ENCODE results near the gene DIABLO. TPM values are rescaled to one million over a fixed set of nuclear protein-coding genes. Genes with fewer than 3 reads are reported as not detected.

DIABLO gene
- polyA plus RNA-seq, 3 donors from 2014 or later, result 68.0 to 99.2 (median 76.4) TPM

DNA sequence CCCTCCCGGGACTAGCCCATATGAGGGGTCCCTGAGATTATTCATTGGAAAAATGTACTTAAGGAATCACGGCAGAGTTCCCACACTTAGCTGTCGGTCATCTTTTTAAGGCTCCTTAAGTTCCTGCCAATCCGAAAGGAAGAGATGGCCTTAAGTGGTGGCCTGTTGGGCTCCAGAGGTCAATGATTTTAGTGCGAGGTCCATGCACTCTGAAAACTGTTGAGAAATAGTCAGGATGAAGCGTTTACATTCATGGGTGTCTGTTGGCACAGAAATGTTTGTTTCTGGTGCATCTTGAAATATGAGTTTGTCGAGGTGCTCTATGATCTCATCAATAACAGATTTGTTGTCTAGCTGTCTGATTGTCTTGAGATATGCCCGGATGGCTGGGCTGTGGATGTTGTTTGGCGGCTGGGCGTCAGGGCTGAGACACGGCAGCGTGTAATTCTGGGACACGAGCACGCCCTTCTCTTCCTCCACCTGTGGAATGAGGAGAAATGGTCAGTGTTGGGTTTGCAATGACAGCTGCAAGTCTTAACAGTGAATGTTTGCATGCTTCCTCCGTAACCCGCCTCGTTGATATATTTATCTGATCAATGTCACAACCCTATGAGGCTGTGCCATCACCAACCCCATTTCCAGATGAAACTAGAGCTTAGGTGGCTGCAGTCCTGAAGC is 53.5 kb downstream of the DIABLO start:
- peak overlapping the region in 1 of 6 donors; percentile 24 for H3K27ac Mint-ChIP-seq
- H3K4me1 Mint-ChIP-seq, result peaks cover 0 to under 1% of the 10 kb centered on the region in 2 donors
- no peaks in the 10 kb centered on the region for H3K9me3 Mint-ChIP-seq
- no peak for DNase-seq
- H3K27me3 Mint-ChIP-seq (ENCODE audit: low read depth in 3 of 3), result peaks cover 0 to 5% (median 2%) of the 10 kb centered on the region in 3 donors
- peaks cover 0 to 5% (median 0%) of the 10 kb centered on the region in 3 donors for H3K36me3 Mint-ChIP-seq
- H3K4me3 Mint-ChIP-seq, result no peak overlapping the region

DNA sequence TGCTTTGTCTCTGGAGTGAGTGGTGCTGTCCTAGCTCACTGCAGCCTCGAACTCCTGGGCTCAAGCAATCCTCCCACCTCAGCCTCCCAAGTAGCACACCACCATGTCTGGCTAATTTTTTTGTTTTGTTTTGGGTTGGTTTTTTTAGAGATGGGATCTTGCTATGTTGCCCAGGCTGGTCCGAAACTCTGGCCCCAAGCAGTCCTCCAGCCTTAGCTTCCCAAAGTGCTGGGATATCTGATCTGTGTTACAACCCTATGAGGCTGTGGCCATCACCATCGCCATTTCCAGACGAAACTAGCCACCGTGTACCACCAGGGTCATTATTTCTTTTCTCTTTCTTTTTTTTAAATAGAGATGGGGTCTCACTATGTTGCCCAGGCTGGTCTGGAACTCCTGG is 54.5 kb downstream of the DIABLO start:
- no peak for DNase-seq
- Mint-ChIP-seq H3K9me3 (no peaks in the 10 kb centered on the region), H3K4me1 (peaks cover 3 to 8% of the 10 kb centered on the region in 2 donors), H3K27ac (no peak overlapping the region), H3K36me3 (peaks cover 0 to 5% (median 0%) of the 10 kb centered on the region in 3 donors), H3K27me3 (ENCODE audit: low read depth in 3 of 3) (peaks cover 0 to 5% (median 2%) of the 10 kb centered on the region in 3 donors), H3K4me3 (no peak overlapping the region)

DNA sequence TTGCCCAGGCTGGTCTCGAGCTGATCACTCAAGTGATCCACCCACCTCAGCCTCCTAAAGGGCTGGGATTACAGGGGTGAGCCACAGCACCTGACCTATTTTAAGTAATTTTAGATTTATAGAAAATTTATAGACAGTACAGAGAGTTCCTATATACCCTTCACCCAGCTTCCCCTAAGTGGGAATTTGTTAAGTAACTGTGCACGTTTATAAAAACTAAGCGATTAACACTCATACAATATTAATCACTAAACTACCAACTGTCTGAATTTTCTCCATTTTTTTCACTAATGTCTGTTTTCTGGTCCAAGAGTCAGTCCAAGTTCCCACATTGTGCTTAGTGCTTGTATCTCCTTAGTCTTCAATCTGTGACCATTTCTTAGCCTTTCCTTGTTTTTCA is 57.4 kb downstream of the DIABLO start:
- Mint-ChIP-seq H3K36me3 (no peaks in the 10 kb centered on the region), H3K4me3 (no peak overlapping the region), H3K27ac (no peak overlapping the region), H3K4me1 (peaks cover 16% of the 10 kb centered on the region in 2 donors), H3K9me3 (no peaks in the 10 kb centered on the region), H3K27me3 (ENCODE audit: low read depth in 3 of 3) (peaks cover 0 to 2% (median 1%) of the 10 kb centered on the region in 3 donors)
- no peak for DNase-seq

DNA sequence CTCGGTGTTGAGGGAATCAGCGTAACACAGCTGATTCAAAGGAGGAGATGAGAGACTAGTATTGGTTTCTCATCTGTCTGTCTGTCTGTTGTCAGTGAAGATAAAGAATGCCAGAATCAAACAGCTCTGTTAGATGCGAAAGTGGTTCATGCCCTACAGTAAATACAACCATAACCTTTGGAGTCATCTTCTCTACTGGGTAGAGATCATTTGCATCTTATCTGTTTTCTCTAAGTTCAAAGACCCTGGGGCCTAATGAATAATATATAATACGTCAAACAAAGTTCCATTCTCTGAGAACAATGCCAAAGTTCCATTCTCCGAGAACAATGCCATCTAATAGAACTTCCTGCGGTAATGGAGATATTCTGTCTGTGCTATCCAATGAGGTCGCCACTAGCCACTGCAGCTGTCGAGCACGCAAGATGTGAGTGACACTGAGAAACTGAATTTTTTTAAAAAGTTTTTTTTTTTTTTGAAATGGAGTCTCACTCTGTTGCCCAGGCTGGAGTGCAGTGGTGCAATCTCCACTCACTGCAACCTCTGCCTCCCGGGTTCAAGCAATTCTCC is 58.4 kb downstream of the DIABLO start:
- H3K27ac Mint-ChIP-seq, result peak overlapping the region in 3 of 6 donors; percentile 67 to 87 (median 71)
- H3K4me3 Mint-ChIP-seq, result peak overlapping the region in 1 of 5 donors; percentile 69
- no peaks in the 10 kb centered on the region for H3K9me3 Mint-ChIP-seq
- peaks cover 0 to 5% (median 2%) of the 10 kb centered on the region in 3 donors for H3K27me3 Mint-ChIP-seq (ENCODE audit: low read depth in 3 of 3)
- no peak for DNase-seq
- no peaks in the 10 kb centered on the region for H3K36me3 Mint-ChIP-seq
- H3K4me1 Mint-ChIP-seq, result peaks cover 26% of the 10 kb centered on the region in 2 donors

DNA sequence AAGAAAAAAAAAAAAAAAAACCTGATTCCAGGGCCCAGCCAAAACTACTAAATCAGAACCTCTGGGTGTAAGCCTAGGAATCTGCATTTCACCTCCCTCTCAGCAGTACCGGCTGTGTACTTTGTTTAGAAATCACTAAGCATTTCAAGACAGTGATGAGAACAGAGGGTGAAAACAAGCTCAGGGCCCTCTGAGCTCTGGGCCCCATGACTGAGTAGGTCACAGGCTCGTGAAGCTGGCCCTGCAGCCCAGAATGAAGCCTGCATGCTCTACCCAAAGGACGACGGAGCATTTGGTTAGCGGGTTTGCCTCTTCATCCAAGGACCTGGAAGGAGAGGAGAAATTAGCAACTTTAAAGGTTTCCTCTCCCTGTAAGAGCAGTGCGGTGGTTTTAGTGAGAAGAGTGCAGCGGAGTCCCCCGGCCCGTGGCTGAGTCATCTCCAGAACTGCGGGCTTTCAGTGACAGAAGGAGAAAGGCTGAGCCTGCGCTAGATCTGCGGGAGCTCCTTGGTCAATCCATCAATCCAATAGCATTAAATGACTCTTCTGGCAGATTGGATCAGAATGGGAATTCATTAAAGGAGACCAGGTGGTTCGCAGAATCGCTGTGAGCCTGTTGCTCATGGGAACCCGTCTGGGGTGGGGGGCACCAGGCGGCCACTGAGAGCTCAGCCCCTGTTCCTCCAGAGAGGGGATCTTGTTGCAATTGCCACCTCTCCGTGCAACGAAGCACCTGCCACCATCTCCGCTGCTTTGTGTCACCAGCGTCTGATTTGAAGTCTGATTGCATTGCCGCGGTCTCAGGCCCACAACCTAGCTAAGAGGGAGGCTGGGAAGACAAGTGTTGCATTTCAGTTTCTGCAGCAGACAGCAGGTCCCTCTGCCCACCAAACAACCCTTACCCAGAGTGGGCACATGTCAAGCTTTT is 59.2 kb downstream of the DIABLO start:
- Mint-ChIP-seq H3K27me3 (ENCODE audit: low read depth in 3 of 3) (peaks cover 2 to 6% (median 3%) of the 10 kb centered on the region in 3 donors), H3K4me3 (peak overlapping the region in 1 of 5 donors; percentile 69), H3K36me3 (no peaks in the 10 kb centered on the region), H3K27ac (peak overlapping the region in 4 of 6 donors; percentile 50 to 87 (median 69)), H3K4me1 (peaks cover 34% of the 10 kb centered on the region in 2 donors), H3K9me3 (no peaks in the 10 kb centered on the region)
- DNase-seq, result peak in 1 of 3 donors; percentile 49

DNA sequence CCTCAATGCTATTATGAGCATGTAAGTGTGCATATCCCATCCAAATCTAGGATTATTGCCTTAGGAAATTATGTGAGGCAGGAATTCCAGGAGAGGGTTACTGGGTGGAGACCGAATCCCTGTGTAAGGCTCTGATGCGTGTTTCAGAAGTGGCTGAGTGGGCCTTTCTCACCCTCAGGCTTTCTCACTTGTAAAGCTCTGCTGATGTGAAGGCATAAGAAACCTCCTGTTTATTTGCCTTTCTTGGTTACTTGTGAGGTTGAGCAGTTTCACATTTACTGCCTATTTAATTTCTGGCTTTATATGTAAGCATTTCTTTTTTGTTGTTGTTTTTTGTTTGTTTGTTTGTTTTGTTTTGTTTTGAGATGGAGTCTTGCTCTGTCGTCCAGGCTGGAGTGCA is 62.9 kb downstream of the DIABLO start:
- peak overlapping the region; percentile 79 to 90 (median 83) for H3K4me3 Mint-ChIP-seq
- H3K36me3 Mint-ChIP-seq, result no peaks in the 10 kb centered on the region
- H3K4me1 Mint-ChIP-seq, result peaks cover 46 to 53% of the 10 kb centered on the region in 2 donors
- H3K27ac Mint-ChIP-seq, result peak overlapping the region; percentile 87 to 98 (median 96)
- H3K27me3 Mint-ChIP-seq (ENCODE audit: low read depth in 3 of 3), result peaks cover 4 to 16% (median 6%) of the 10 kb centered on the region in 3 donors
- no peaks in the 10 kb centered on the region for H3K9me3 Mint-ChIP-seq
- DNase-seq, result peak; percentile 24 to 57 (median 49)

DNA sequence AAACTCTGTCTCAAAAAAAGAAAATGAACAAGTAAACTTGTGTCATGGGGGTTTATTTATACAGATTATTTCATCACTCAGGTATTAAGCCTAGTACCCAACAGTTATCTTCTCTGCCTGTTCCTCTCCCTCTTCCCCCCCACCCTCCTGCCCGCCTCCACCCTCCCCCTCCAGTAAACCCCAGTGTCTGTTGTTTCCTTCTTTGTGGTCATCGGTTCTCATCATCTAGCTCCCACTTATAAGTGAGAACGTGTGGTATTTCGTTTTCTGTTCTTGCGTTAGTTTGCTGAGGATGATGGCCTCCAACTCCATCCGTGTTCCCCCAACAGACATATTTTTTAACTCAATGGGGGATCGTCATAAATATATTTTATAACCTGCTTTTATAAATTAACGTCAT is 64.2 kb downstream of the DIABLO start:
- Mint-ChIP-seq H3K4me3 (peak overlapping the region; percentile 79 to 90 (median 83)), H3K4me1 (peaks cover 43 to 46% of the 10 kb centered on the region in 2 donors), H3K9me3 (no peaks in the 10 kb centered on the region), H3K27me3 (ENCODE audit: low read depth in 3 of 3) (peaks cover 4 to 16% (median 6%) of the 10 kb centered on the region in 3 donors), H3K27ac (peak overlapping the region; percentile 87 to 98 (median 96)), H3K36me3 (no peaks in the 10 kb centered on the region)
- DNase-seq, result peak; percentile 73 to 80 (median 78)

DNA sequence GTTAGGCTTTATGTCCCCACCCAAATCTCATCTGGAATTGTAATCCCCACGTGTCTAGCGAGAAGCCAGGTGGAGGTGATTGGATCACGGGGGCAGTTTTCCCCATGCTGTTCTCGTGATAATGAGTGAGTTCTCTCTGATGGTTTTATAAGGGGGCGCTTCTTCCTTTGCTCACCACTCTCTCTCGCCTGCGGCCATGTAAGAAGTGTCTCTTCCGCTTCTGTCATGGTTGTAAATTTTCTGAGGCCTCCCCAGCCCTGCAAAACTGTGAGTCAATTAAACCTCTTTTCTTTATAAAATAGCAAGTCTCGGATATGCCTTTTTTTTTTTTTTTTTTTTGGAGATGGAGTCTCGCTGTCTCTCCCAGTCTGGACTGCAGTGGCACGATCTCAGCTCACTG is 65.1 kb downstream of the DIABLO start:
- peak; percentile 42 to 54 (median 53) for DNase-seq
- Mint-ChIP-seq H3K27ac (peak overlapping the region; percentile 69 to 93 (median 84)), H3K4me3 (peak overlapping the region; percentile 53 to 76 (median 64)), H3K9me3 (no peaks in the 10 kb centered on the region), H3K36me3 (no peaks in the 10 kb centered on the region), H3K27me3 (ENCODE audit: low read depth in 3 of 3) (peaks cover 6 to 16% (median 6%) of the 10 kb centered on the region in 3 donors), H3K4me1 (peaks cover 48 to 51% of the 10 kb centered on the region in 2 donors)

DNA sequence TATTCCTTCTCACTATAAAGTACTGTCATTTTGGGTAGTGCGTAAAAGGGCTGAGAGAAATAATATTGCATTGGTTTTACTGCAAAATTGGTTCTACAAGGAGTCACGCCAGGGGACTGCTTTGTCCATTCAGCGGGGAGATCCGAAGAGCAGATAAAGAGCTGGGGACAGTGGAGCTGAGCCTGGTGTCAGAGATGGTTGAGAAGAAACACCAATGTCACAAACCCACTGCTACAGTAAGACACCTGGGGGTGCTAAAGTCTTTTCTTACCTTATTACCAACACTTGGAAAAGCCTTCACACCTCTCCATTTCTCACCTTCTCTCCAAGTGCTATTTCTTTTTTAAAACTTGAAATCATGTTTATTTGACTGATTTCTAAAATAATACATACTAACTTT is 66.0 kb downstream of the DIABLO start:
- H3K4me1 Mint-ChIP-seq, result peaks cover 48 to 49% of the 10 kb centered on the region in 2 donors
- no peaks in the 10 kb centered on the region for H3K9me3 Mint-ChIP-seq
- peak overlapping the region in 2 of 5 donors; percentile 3 to 20 for H3K4me3 Mint-ChIP-seq
- no peak for DNase-seq
- H3K27me3 Mint-ChIP-seq (ENCODE audit: low read depth in 3 of 3), result peaks cover 6 to 15% (median 6%) of the 10 kb centered on the region in 3 donors
- H3K36me3 Mint-ChIP-seq, result no peaks in the 10 kb centered on the region
- H3K27ac Mint-ChIP-seq, result peak overlapping the region; percentile 16 to 82 (median 58)

DNA sequence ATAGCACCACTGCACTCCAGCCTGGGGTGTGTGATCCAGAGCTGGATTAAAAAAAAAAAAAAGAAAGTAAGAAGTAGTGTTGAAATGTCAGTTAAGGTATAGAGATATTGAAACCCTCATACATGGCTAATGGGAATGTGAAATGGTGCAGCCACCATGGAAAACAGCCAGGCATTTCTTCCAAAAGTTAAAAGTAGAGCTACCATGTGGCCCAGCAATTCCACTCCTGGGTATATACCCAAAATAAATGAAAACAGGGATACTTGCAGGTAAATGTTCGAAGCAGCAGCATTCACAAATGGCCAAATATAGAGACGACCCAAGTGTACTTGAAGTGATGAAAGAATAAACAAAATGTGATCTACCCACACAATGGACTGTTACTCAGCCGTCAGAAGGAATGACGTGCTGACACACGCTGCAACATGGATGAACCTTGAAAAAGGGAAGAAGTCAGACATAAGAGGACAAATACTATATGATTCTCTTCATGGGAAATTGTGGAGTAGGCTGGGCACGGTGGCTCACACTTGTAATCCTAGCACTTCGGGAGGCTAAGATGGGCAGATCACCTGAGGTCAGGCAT is 67.1 kb downstream of the DIABLO start:
- Mint-ChIP-seq H3K36me3 (no peaks in the 10 kb centered on the region), H3K27ac (peak overlapping the region in 3 of 6 donors; percentile 6 to 81 (median 16)), H3K9me3 (no peaks in the 10 kb centered on the region), H3K4me3 (no peak overlapping the region), H3K27me3 (ENCODE audit: low read depth in 3 of 3) (peaks cover 6 to 15% (median 6%) of the 10 kb centered on the region in 3 donors), H3K4me1 (peaks cover 39 to 46% of the 10 kb centered on the region in 2 donors)
- DNase-seq, result no peak
